Neural cell (in vitro differentiated cells): Measurements from ENCODE around the gene METTL16. TPM values are rescaled to one million over a fixed set of nuclear protein-coding genes. Genes with fewer than 3 reads are reported as not detected.

ENCODE experiments used
- H2AFZ ChIP-seq: fragments of 200-600, 300-800 bp; sonication (generic), shearing (Covaris generic); 2 replicates; pipeline ENCODE4 v1.6.0; 2014; ENCODE audit warnings: low read depth, mild to moderate bottlenecking, antibody characterized with exemption, low read length, moderate library complexity
- H3F3A ChIP-seq: fragments of 200-600 bp; shearing (Covaris generic); 2 replicates; pipeline ENCODE4 v1.6.1; 2016; ENCODE audit warnings: mild to moderate bottlenecking, moderate library complexity, mixed read lengths, antibody characterized with exemption, low read length; ENCODE audit not compliant: insufficient read depth, poor library complexity, severe bottlenecking
- H3K27ac ChIP-seq: fragments of 200-600, 300-800 bp; sonication (generic), shearing (Covaris generic); 2 replicates; pipeline ENCODE4 v1.5.1; 2014; ENCODE audit warnings: mild to moderate bottlenecking, low read length, moderate library complexity
- H3K27me3 ChIP-seq: fragments of 300-800, 200-600 bp; sonication (generic), shearing (Covaris generic); 2 replicates; pipeline ENCODE4 v1.6.0; 2014; ENCODE audit warnings: mild to moderate bottlenecking, low read depth, low read length, moderate library complexity; ENCODE audit not compliant: insufficient read depth
- H3K36me3 ChIP-seq: fragments of 300-800, 200-600 bp; sonication (generic), shearing (Covaris generic); 2 replicates; pipeline ENCODE4 v1.5.1; 2014; ENCODE audit warnings: mild to moderate bottlenecking, antibody characterized with exemption, low read length, moderate library complexity; ENCODE audit not compliant: insufficient read depth
- H3K4me2 ChIP-seq: fragments of 300-800, 200-600 bp; sonication (generic), shearing (Covaris generic); 2 replicates; pipeline ENCODE4 v1.6.0; 2014; ENCODE audit warnings: mild to moderate bottlenecking, low read length
- H3K4me3 ChIP-seq: fragments of 300-800, 200-600 bp; sonication (generic), shearing (Covaris generic); 2 replicates; pipeline ENCODE4 v1.5.1; 2014; ENCODE audit warnings: mild to moderate bottlenecking, low read length, moderate library complexity
- H3K79me2 ChIP-seq: fragments of 200-600 bp; shearing (Covaris generic); replicated peaks from 2 replicates; pipeline ENCODE4 v1.6.0; 2014; ENCODE audit warnings: mild to moderate bottlenecking, low read length, moderate library complexity; ENCODE audit not compliant: insufficient read depth
- H3K9ac ChIP-seq: fragments of 300-800, 200-600 bp; sonication (generic), shearing (Covaris generic); 2 replicates; pipeline ENCODE4 v1.6.1; 2016; ENCODE audit warnings: mild to moderate bottlenecking, low read length, mixed read lengths
- H3K9me2 ChIP-seq: fragments of 200-600 bp; shearing (Covaris generic); 2 replicates; pipeline ENCODE4 v1.6.1; 2016; ENCODE audit warnings: mild to moderate bottlenecking, low read length, mixed read lengths; ENCODE audit not compliant: insufficient read depth
- H3K9me3 ChIP-seq: fragments of 200-600, 300-800 bp; sonication (generic), shearing (Covaris generic); 2 replicates; pipeline ENCODE4 v1.6.1; 2016; ENCODE audit warnings: mild to moderate bottlenecking, mixed run types, low read length, moderate library complexity, mixed read lengths
- H4K20me1 ChIP-seq: fragments of 200-600 bp; shearing (Covaris generic); 2 replicates; pipeline ENCODE4 v1.6.1; 2016; ENCODE audit warnings: mild to moderate bottlenecking, mixed run types; ENCODE audit not compliant: insufficient read depth
- CTCF ChIP-seq: fragments of 450-650 bp; IDR thresholded peaks from 2 replicates; pipeline ENCODE4 v1.5.1; 2014; ENCODE audit warnings: antibody characterized with exemption, mild to moderate bottlenecking, moderate library complexity; ENCODE audit not compliant: poor library complexity, severe bottlenecking
- EP300 ChIP-seq: fragments of 450-650 bp; conservative IDR thresholded peaks from 2 replicates; pipeline ENCODE4 v1.6.1; 2014; ENCODE audit warnings: antibody characterized with exemption, mild to moderate bottlenecking, moderate library complexity; ENCODE audit not compliant: poor library complexity, severe bottlenecking
- EZH2 ChIP-seq: fragments of 200-600, 300-800 bp; shearing (Covaris generic), sonication (generic); IDR thresholded peaks from 2 replicates; pipeline ENCODE4 v1.6.1; 2014; ENCODE audit warnings: antibody characterized with exemption, low read length, borderline replicate concordance, mild to moderate bottlenecking; ENCODE audit not compliant: insufficient read depth, poor library complexity, severe bottlenecking
- MXI1 ChIP-seq: fragments of 450-650 bp; conservative IDR thresholded peaks from 2 replicates; pipeline ENCODE4 v1.6.1; 2014; ENCODE audit warnings: antibody characterized with exemption, mild to moderate bottlenecking; ENCODE audit not compliant: poor library complexity, severe bottlenecking
- POLR2AphosphoS5 ChIP-seq: IDR thresholded peaks from 2 replicates; pipeline ENCODE4 v1.6.1; 2012
- RAD21 ChIP-seq: fragments of 450-650 bp; conservative IDR thresholded peaks from 2 replicates; pipeline ENCODE4 v1.6.1; 2014; ENCODE audit warnings: antibody characterized with exemption, mild to moderate bottlenecking, moderate library complexity
- REST ChIP-seq: IDR thresholded peaks from 2 replicates; pipeline ENCODE4 v1.6.1; 2012; ENCODE audit warnings: borderline replicate concordance
- SMC3 ChIP-seq: fragments of 450-650 bp; conservative IDR thresholded peaks from 2 replicates; pipeline ENCODE4 v1.6.1; 2014; ENCODE audit warnings: antibody characterized with exemption, mild to moderate bottlenecking, moderate library complexity; ENCODE audit not compliant: poor library complexity
- TAF1 ChIP-seq: IDR thresholded peaks from 2 replicates; pipeline ENCODE4 v1.6.1; 2012; ENCODE audit warnings: low read depth
- polyA plus RNA-seq: library from polyadenylated mRNA; depleted of rRNA; stranded (reverse); fragments of >200 nt; gene quantifications from 2 replicates; pipeline ENCODE4 v1.2.3, GENCODE V29; 2014

The METTL16 gene
- polyA plus RNA-seq, 1 donor from 2014 or later, result 20.3 TPM

- no peak overlapping the region for H3K4me2 ChIP-seq
- no peak for TF ChIP-seq SMC3
- no peak for TF ChIP-seq REST
- no peak for TF ChIP-seq MXI1
- TF ChIP-seq EP300, result no peak
- no peak for TF ChIP-seq CTCF
- no peak for TF ChIP-seq POLR2AphosphoS5
- no peak for TF ChIP-seq RAD21
- no peak for TF ChIP-seq EZH2
- no peak for TF ChIP-seq TAF1
- H3K36me3 ChIP-seq, result no peaks in the 10 kb centered on the region
- no peaks in the 10 kb centered on the region for H3K79me2 ChIP-seq
- no peaks in the 10 kb centered on the region for H3K27me3 ChIP-seq
- no peak overlapping the region for H3K4me3 ChIP-seq
- H2AFZ ChIP-seq, result no peak overlapping the region
- H3K9me3 ChIP-seq, result no peaks in the 10 kb centered on the region
- no peaks in the 10 kb centered on the region for H3F3A ChIP-seq
- no peak overlapping the region for H3K9ac ChIP-seq
- no peaks in the 10 kb centered on the region for H3K9me2 ChIP-seq
- no peak overlapping the region for H3K27ac ChIP-seq
- H4K20me1 ChIP-seq, result no peaks in the 10 kb centered on the region
These were observed 57.8 kb downstream of the METTL16 start for GRCh38 chr17:2453866-2454265.

GRCh38 chr17:2453325-2453724, 58.4 kb downstream of the METTL16 start:
- Histone ChIP-seq H3K4me2 (no peak overlapping the region), H3K9ac (no peak overlapping the region), H3K27me3 (no peaks in the 10 kb centered on the region), H3K27ac (no peak overlapping the region), H3K4me3 (no peak overlapping the region), H4K20me1 (no peaks in the 10 kb centered on the region), H3K79me2 (no peaks in the 10 kb centered on the region), H3K36me3 (no peaks in the 10 kb centered on the region), H2AFZ (no peak overlapping the region), H3F3A (no peaks in the 10 kb centered on the region), H3K9me3 (no peaks in the 10 kb centered on the region), H3K9me2 (no peaks in the 10 kb centered on the region)
- no peak for TF ChIP-seq MXI1
- TF ChIP-seq EZH2, result no peak
- TF ChIP-seq RAD21, result no peak
- TF ChIP-seq EP300, result no peak
- no peak for TF ChIP-seq REST
- no peak for TF ChIP-seq POLR2AphosphoS5
- no peak for TF ChIP-seq TAF1
- no peak for TF ChIP-seq CTCF
